Measurements from ENCODE around the gene MMP20. TPM values are rescaled to one million over a fixed set of nuclear protein-coding genes. Genes with fewer than 3 reads are reported as not detected.

MMP20 gene
- total and polyA plus RNA-seq, 4 donors: not detected

DNA sequence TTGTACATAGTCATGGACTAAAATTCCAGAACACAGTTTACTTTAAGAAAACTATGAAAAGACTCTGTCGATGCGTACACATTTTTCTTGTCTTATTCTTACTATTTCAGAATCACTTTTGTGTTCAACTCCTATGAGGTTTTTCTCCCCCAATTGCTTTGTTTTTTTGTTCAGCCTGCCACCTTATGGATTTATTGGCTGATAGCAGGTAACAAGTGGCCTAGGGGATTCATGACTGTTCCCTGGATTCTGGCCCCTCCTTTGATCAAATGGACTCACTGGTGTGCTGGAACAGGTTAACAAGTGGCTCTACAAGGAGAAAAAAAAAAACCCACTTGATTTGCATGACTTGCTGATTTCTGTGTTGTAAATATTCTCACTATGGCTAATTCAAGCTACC lies 10.6 kb downstream of the MMP20 start:
- no peaks in the 10 kb centered on the region for H3K9me3 ChIP-seq (ENCODE audit: control insufficient read depth in 4 of 4, insufficient read depth in 3 of 4, low read length in 3 of 4)
- no peak overlapping the region for H3K4me3 ChIP-seq
- ATAC-seq (ENCODE audit: insufficient read depth, low FRiP score): no peak
- no peaks in the 10 kb centered on the region for H3K27me3 ChIP-seq (ENCODE audit: control insufficient read depth in 3 of 3, insufficient read depth in 3 of 3, low read length in 2 of 3)
- WGBS, 2 donors: 83 to 90% methylated on average over 2 of the region's 2 CpGs
- TF ChIP-seq, protein P1, sequence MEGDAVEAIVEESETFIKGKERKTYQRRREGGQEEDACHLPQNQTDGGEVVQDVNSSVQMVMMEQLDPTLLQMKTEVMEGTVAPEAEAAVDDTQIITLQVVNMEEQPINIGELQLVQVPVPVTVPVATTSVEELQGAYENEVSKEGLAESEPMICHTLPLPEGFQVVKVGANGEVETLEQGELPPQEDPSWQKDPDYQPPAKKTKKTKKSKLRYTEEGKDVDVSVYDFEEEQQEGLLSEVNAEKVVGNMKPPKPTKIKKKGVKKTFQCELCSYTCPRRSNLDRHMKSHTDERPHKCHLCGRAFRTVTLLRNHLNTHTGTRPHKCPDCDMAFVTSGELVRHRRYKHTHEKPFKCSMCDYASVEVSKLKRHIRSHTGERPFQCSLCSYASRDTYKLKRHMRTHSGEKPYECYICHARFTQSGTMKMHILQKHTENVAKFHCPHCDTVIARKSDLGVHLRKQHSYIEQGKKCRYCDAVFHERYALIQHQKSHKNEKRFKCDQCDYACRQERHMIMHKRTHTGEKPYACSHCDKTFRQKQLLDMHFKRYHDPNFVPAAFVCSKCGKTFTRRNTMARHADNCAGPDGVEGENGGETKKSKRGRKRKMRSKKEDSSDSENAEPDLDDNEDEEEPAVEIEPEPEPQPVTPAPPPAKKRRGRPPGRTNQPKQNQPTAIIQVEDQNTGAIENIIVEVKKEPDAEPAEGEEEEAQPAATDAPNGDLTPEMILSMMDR (IDR thresholded peaks at IDR 0.05; ENCODE audit: control extremely low read depth, extremely low read depth): no peak
- peaks cover 0 to 2% (median 0%) of the 10 kb centered on the region in 5 donors for H3K4me1 ChIP-seq (ENCODE audit: control insufficient read depth in 5 of 5, insufficient read depth in 5 of 5, low read length in 5 of 5)
- no peak for DNase-seq
- no peaks in the 10 kb centered on the region for H3K36me3 ChIP-seq (ENCODE audit: control insufficient read depth in 4 of 4, insufficient read depth in 4 of 4, low read length in 4 of 4)
- no peak overlapping the region for H3K27ac ChIP-seq (ENCODE audit: low read depth in 1 of 2, low read length in 1 of 2)
- H3K9ac ChIP-seq (ENCODE audit: insufficient read depth in 1 of 2, low read length in 2 of 2): no peak overlapping the region

DNA sequence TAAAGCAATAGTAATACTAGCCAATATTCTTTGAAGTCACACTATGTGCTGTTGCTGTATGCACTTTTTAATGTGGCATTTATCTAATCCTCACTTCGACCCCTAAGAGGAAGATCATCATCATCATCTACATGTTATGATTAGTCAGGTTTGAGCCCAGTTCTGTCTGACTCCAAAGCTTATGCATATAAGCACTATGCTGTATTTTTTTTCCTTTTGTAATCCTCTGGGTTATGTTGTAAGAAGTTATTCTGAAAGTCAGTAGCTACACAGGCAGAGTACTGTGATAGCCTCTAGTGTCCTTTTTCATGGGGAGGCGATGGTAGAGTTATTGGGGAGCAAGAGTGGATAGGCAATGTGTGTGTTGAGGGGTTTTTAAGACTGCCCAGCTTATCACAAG lies 11.1 kb downstream of the MMP20 start:
- DNase-seq: no peak
- WGBS, 2 donors: 94 to 95% methylated on average over 2 of the region's 2 CpGs
- H3K9ac ChIP-seq (ENCODE audit: insufficient read depth in 1 of 2, low read length in 2 of 2): no peak overlapping the region
- no peaks in the 10 kb centered on the region for H3K36me3 ChIP-seq (ENCODE audit: control insufficient read depth in 4 of 4, insufficient read depth in 4 of 4, low read length in 4 of 4)
- no peaks in the 10 kb centered on the region for H3K9me3 ChIP-seq (ENCODE audit: control insufficient read depth in 4 of 4, insufficient read depth in 3 of 4, low read length in 3 of 4)
- no peak overlapping the region for H3K4me3 ChIP-seq
- no peaks in the 10 kb centered on the region for H3K27me3 ChIP-seq (ENCODE audit: control insufficient read depth in 3 of 3, insufficient read depth in 3 of 3, low read length in 2 of 3)
- H3K27ac ChIP-seq (ENCODE audit: low read depth in 1 of 2, low read length in 1 of 2): no peak overlapping the region
- TF ChIP-seq, protein P1 (IDR thresholded peaks at IDR 0.05; ENCODE audit: control extremely low read depth, extremely low read depth): no peak
- ATAC-seq (ENCODE audit: insufficient read depth, low FRiP score): no peak
- H3K4me1 ChIP-seq (ENCODE audit: control insufficient read depth in 5 of 5, insufficient read depth in 5 of 5, low read length in 5 of 5): peaks cover 0 to 2% (median 0%) of the 10 kb centered on the region in 5 donors

DNA sequence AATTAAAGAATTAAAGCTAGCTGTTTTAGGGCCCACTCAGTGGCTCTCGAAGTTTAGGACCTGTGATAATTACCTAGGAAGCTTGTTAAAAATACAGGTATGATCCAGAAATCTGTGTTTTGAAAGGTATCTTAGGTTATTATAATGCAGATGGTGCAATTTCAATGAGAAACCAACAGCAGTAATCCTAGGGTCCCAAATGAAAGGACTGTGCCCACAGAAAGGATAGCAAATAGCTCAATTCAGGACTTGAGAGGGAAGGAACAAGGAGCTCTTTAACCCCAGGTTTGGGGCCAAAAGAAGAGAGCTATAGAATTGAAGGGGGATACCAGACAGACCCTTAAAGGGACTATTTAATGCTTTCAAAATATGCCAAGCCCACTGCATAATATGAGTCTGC lies 11.7 kb downstream of the MMP20 start:
- H3K27me3 ChIP-seq (ENCODE audit: control insufficient read depth in 3 of 3, insufficient read depth in 3 of 3, low read length in 2 of 3): no peaks in the 10 kb centered on the region
- no peak overlapping the region for H3K4me3 ChIP-seq
- H3K9ac ChIP-seq (ENCODE audit: insufficient read depth in 1 of 2, low read length in 2 of 2): no peak overlapping the region
- WGBS, 2 donors: 78 to 79% methylated on average over 1 of the region's 1 CpG
- no peaks in the 10 kb centered on the region for H3K9me3 ChIP-seq (ENCODE audit: control insufficient read depth in 4 of 4, insufficient read depth in 3 of 4, low read length in 3 of 4)
- peaks cover 0 to 2% (median 0%) of the 10 kb centered on the region in 5 donors for H3K4me1 ChIP-seq (ENCODE audit: control insufficient read depth in 5 of 5, insufficient read depth in 5 of 5, low read length in 5 of 5)
- H3K36me3 ChIP-seq (ENCODE audit: control insufficient read depth in 4 of 4, insufficient read depth in 4 of 4, low read length in 4 of 4): no peaks in the 10 kb centered on the region
- ATAC-seq (ENCODE audit: insufficient read depth, low FRiP score) (no peak), DNase-seq (no peak)
- TF ChIP-seq, protein P1 (IDR thresholded peaks at IDR 0.05; ENCODE audit: control extremely low read depth, extremely low read depth): no peak
- H3K27ac ChIP-seq (ENCODE audit: low read depth in 1 of 2, low read length in 1 of 2): no peak overlapping the region

DNA sequence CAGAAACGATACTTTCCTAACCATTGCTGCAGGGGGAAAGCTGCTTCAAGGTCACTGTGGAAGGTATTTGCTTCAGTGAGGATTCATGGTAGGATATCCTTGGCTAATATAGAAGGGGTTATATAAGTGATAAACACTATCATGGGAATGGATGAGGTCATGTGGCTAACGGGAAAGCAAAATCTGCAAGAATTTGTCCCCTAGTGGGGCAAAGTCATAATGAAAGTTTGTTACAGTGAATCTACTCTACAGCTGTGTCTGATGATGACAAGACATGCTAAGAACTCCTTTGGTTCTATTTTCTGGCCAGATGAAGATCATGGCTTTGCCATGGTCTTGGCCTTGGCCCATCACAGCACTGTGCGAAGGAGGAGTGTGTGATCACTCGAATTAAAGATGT lies 13.8 kb downstream of the MMP20 start:
- Histone ChIP-seq H3K4me3 (no peak overlapping the region), H3K27ac (ENCODE audit: low read depth in 1 of 2, low read length in 1 of 2) (no peak overlapping the region), H3K36me3 (ENCODE audit: control insufficient read depth in 4 of 4, insufficient read depth in 4 of 4, low read length in 4 of 4) (no peaks in the 10 kb centered on the region), H3K4me1 (ENCODE audit: control insufficient read depth in 5 of 5, insufficient read depth in 5 of 5, low read length in 5 of 5) (peaks cover 0 to 2% (median 0%) of the 10 kb centered on the region in 5 donors), H3K9ac (ENCODE audit: insufficient read depth in 1 of 2, low read length in 2 of 2) (no peak overlapping the region), H3K27me3 (ENCODE audit: control insufficient read depth in 3 of 3, insufficient read depth in 3 of 3, low read length in 2 of 3) (no peaks in the 10 kb centered on the region), H3K9me3 (ENCODE audit: control insufficient read depth in 4 of 4, insufficient read depth in 3 of 4, low read length in 3 of 4) (no peaks in the 10 kb centered on the region)
- ATAC-seq (ENCODE audit: insufficient read depth, low FRiP score): no peak
- TF ChIP-seq, protein P1 (IDR thresholded peaks at IDR 0.05; ENCODE audit: control extremely low read depth, extremely low read depth): no peak
- WGBS, 2 donors: 89 to 90% methylated on average over 4 of the region's 4 CpGs
- no peak for DNase-seq
